MM.1S (cell line): ENCODE results near the gene ZNF526.

ENCODE experiments used
- DNase-seq: peaks from one replicate; pipeline ENCODE4 v3.0.0-alpha.2; 2015
- H2AFZ ChIP-seq: fragments of 300-600 bp; sonication (generic); 2 replicates; pipeline ENCODE4 v1.6.0; 2016; ENCODE audit warnings: antibody characterized with exemption, low read length
- H3F3A ChIP-seq: fragments of 300-600 bp; sonication (generic); 2 replicates; pipeline ENCODE4 v1.6.1; 2016; ENCODE audit warnings: mild to moderate bottlenecking, antibody characterized with exemption, low read length, moderate library complexity, mixed read lengths; ENCODE audit not compliant: insufficient read depth
- H3K27ac ChIP-seq: fragments of 300-600 bp; sonication (generic); 2 replicates; pipeline ENCODE4 v1.5.1; 2016; ENCODE audit warnings: mild to moderate bottlenecking, low read length
- H3K27me3 ChIP-seq: fragments of 300-600 bp; sonication (generic); replicated peaks from 2 replicates; pipeline ENCODE4 v1.6.0; 2016; ENCODE audit warnings: low read length; ENCODE audit not compliant: insufficient read depth
- H3K36me3 ChIP-seq: fragments of 300-600 bp; sonication (generic); replicated peaks from 2 replicates; pipeline ENCODE4 v1.6.1; 2016; ENCODE audit warnings: mild to moderate bottlenecking, low read length, mixed read lengths; ENCODE audit not compliant: insufficient read depth
- H3K4me1 ChIP-seq: fragments of 300-600 bp; sonication (generic); 2 replicates; pipeline ENCODE4 v1.6.1; 2016; ENCODE audit warnings: low read length, mixed read lengths
- H3K4me2 ChIP-seq: fragments of 300-600 bp; sonication (generic); 2 replicates; pipeline ENCODE4 v1.6.0; 2016; ENCODE audit warnings: low read depth, low read length
- H3K4me3 ChIP-seq: fragments of 300-600 bp; sonication (generic); 2 replicates; pipeline ENCODE4 v1.5.1; 2016; ENCODE audit warnings: low read length, mixed read lengths
- H3K79me2 ChIP-seq: fragments of 300-600 bp; sonication (generic); 2 replicates; pipeline ENCODE4 v1.6.1; 2016; ENCODE audit warnings: mixed run types, low read length, mixed read lengths
- H3K9ac ChIP-seq: fragments of 300-600 bp; sonication (generic); 2 replicates; pipeline ENCODE4 v1.6.1; 2016; ENCODE audit warnings: low read length, mixed read lengths
- H3K9me2 ChIP-seq: fragments of 300-600 bp; sonication (generic); replicated peaks from 2 replicates; pipeline ENCODE4 v1.6.1; 2016; ENCODE audit warnings: mild to moderate bottlenecking, low read length, mixed read lengths; ENCODE audit not compliant: insufficient read depth
- H3K9me3 ChIP-seq: fragments of 300-600 bp; sonication (generic); replicated peaks from 2 replicates; pipeline ENCODE4 v1.6.1; 2016; ENCODE audit warnings: mild to moderate bottlenecking, low read length, mixed read lengths; ENCODE audit not compliant: insufficient read depth
- H4K20me1 ChIP-seq: fragments of 300-600 bp; sonication (generic); 2 replicates; pipeline ENCODE4 v1.6.1; 2016; ENCODE audit warnings: mild to moderate bottlenecking, low read length, moderate library complexity, mixed read lengths; ENCODE audit not compliant: insufficient read depth
- CTCF ChIP-seq: fragments of 300-600 bp; sonication (generic); IDR thresholded peaks from 2 replicates; pipeline ENCODE4 v1.5.1; 2016; ENCODE audit warnings: antibody characterized with exemption, low read length, mixed read lengths
- EZH2 ChIP-seq: fragments of 300-600 bp; sonication (generic); optimal IDR thresholded peaks from 2 replicates; pipeline ENCODE3; 2017; ENCODE audit warnings: low read depth, mild to moderate bottlenecking, antibody characterized with exemption, low read length, mixed read lengths
- EZH2phosphoT487 ChIP-seq: fragments of 300-600 bp; sonication (generic); IDR thresholded peaks from 2 replicates; pipeline ENCODE4 v1.6.1; 2018; ENCODE audit warnings: antibody characterized with exemption, low read length

ZNF526 gene

GRCh38 chr19:42206871-42207755 lies 13.0 kb upstream of the ZNF526 start:
- no peak overlapping the region for H3K4me3 ChIP-seq
- no peaks in the 10 kb centered on the region for H3K9me3 ChIP-seq
- no peak for DNase-seq
- TF ChIP-seq EZH2phosphoT487 (no peak), CTCF (no peak), EZH2 (no peak)
- H3K4me2 ChIP-seq, result no peak overlapping the region
- H3K27ac ChIP-seq, result no peak overlapping the region
- no peak overlapping the region for H2AFZ ChIP-seq
- H3F3A ChIP-seq, result peaks cover 6% of the 10 kb centered on the region; the same call in 1 of the 2 replicates
- peaks cover 20% of the 10 kb centered on the region for H3K4me1 ChIP-seq
- H3K27me3 ChIP-seq, result no peaks in the 10 kb centered on the region
- H3K36me3 ChIP-seq, result peaks cover 14% of the 10 kb centered on the region; the same call in 1 of the 2 replicates
- H3K9ac ChIP-seq, result no peak overlapping the region
- H3K9me2 ChIP-seq, result no peaks in the 10 kb centered on the region
- peaks cover 98% of the 10 kb centered on the region for H3K79me2 ChIP-seq
- H4K20me1 ChIP-seq, result 0 out of 2 replicates have a peak, but pooled peaks cover 2% of the 10 kb centered on the region

DNA sequence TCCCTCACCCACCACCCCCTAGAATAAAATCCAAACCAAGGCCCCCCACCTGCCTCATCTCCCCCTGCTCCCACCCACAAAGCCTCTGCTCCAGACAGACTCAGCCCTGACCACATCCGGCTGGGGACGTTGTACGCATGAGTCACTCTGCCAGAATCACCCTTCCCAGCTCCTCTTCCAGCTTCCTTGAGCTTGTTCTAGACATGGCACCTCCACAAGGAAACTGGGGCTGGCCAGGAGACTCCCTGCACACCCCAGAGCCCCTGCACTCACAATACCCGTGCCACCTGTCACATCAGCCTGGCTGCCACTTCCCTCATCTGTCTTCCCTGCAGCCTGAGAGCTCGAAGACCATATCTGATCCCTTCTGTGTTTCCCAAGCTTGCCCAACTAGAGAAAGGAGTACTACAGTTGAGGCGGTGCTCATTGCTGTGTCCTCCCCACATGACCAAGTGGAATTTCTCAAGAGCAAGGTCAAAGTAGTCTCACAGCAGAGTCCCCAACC lies 12.3 kb upstream of the ZNF526 start:
- Histone ChIP-seq H3K9me2 (no peaks in the 10 kb centered on the region), H3K27me3 (no peaks in the 10 kb centered on the region), H2AFZ (no peak overlapping the region), H3K4me1 (peaks cover 13% of the 10 kb centered on the region), H3K36me3 (peaks cover 14% of the 10 kb centered on the region; the same call in 1 of the 2 replicates), H3K4me3 (no peak overlapping the region), H3K79me2 (peaks cover 98% of the 10 kb centered on the region), H3K9me3 (no peaks in the 10 kb centered on the region), H3K9ac (no peak overlapping the region), H3K27ac (no peak overlapping the region), H4K20me1 (peaks cover 5% of the 10 kb centered on the region; the same call in 1 of the 2 replicates), H3K4me2 (no peak overlapping the region), H3F3A (no peaks in the 10 kb centered on the region)
- TF ChIP-seq EZH2phosphoT487 (no peak), CTCF (no peak), EZH2 (no peak)
- DNase-seq, result no peak

DNA sequence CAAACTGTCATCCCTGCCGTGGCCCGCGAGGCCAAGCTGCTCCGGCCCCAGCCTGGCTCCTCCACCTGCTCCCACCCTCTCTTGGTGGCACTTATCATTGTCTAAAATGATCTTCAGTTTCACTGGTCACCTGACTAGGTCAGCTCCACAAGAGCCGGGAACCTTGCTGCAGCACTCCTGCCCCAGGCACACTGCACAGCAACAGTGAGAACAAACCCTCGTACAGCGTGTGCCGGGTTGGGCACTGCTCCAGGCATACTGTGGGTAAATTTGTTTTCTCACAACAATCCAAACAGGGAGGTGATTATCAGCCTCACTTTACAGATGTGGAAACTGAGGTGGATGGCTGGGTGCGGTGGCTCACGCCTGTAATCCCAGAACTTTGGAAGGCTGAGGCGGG lies 11.5 kb upstream of the ZNF526 start:
- no peak for DNase-seq
- Histone ChIP-seq H3K4me3 (no peak overlapping the region), H3K9me2 (no peaks in the 10 kb centered on the region), H3K4me2 (no peak overlapping the region), H3K36me3 (peaks cover 14% of the 10 kb centered on the region; the same call in 1 of the 2 replicates), H3K9ac (no peak overlapping the region), H3K27me3 (no peaks in the 10 kb centered on the region), H4K20me1 (peaks cover 5% of the 10 kb centered on the region; the same call in 1 of the 2 replicates), H3K4me1 (peaks cover 8% of the 10 kb centered on the region), H3K79me2 (peaks cover 98% of the 10 kb centered on the region), H3K27ac (no peak overlapping the region), H3F3A (no peaks in the 10 kb centered on the region), H3K9me3 (no peaks in the 10 kb centered on the region), H2AFZ (no peak overlapping the region)
- TF ChIP-seq EZH2 (no peak), EZH2phosphoT487 (no peak), CTCF (no peak)
